ENCODE measurements around the gene MYH7.
A peak's percentile ranks its signal among the peaks of the same experiment; 100 is the strongest.

MYH7 gene

DNA sequence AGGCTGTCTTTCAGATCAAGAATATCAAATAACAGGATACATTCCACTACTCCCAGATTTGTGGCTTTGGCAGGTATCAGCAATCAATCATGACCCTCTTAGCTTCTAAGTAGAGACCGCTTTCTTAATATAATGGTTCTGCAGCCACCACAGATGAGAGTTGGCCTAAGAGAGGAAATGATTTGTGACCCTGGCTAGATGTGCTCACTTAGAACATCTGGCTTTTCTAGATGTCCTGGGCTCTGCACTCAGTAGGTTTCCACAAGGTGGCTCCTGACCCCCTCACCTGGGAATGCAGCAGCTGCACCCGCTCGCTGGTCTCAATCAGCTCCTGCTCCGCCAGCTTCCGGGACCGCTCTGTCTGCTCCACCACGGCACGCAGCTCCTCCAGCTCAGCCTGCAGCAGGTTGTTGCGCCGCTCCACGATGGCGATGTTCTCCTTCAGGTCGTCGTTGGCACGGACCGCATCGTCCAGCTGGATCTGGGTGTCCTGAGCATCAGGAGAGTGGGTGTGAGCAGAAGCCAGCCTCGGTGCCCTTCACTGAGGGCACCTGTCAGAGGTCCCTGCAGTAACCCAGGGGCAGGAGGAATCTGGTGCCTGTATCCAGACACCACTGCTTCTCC, 49.7 kb downstream of the MYH7 start:
- DNase-seq, result no peak

DNA sequence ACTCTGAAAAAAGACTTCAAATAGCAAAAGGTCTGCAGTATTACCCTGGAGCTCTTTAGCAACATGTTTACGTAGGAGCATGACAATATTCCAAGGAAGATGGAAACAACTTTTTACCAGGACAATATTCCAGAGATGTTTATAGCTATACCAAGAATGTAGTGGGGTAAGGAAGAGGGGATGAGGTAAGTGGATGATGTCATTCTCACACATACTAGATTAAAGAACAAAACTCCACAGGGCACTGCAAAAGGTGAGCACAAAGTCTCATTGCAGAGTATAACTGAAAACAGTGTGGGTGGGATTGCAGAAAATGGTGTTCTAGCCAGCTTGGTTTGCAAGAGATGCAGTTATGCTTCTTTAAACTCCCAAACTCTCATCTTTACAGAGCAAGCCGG, 50.2 kb downstream of the MYH7 start:
- DNase-seq, result no peak

DNA sequence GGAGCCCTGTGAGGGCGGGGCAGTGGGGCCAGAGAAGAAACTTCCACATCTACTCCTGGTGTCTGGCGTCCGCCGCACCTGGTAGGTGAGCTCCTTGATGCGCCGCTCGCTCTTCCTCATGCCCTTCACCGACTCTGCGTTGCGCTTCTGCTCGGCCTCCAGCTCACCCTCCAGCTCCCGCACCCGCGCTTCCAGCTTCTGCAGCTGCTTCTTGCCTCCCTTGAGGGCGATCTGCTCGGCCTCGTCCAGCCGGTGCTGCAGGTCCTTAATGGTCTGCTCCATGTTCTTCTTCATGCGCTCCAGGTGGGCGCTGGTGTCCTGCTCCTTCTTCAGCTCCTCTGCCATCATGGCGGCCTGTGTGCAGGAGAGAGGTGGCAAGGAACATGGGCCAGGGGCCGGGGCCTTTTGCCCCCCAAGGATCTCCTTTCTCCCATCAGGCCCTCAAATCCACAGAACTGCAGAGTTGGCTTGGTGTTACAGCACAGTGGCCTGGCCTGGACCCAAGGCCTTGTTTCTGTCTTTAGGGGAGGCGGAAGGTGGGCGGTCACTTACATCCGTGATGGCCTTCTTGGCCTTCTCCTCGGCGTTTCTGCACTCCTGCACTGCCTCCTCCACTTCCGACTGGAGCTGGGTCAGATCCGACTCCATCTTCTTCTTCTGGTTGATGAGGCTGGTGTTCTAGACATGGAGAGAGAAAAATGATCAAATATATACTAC, 50.9 kb downstream of the MYH7 start:
- DNase-seq, result no peak

DNA sequence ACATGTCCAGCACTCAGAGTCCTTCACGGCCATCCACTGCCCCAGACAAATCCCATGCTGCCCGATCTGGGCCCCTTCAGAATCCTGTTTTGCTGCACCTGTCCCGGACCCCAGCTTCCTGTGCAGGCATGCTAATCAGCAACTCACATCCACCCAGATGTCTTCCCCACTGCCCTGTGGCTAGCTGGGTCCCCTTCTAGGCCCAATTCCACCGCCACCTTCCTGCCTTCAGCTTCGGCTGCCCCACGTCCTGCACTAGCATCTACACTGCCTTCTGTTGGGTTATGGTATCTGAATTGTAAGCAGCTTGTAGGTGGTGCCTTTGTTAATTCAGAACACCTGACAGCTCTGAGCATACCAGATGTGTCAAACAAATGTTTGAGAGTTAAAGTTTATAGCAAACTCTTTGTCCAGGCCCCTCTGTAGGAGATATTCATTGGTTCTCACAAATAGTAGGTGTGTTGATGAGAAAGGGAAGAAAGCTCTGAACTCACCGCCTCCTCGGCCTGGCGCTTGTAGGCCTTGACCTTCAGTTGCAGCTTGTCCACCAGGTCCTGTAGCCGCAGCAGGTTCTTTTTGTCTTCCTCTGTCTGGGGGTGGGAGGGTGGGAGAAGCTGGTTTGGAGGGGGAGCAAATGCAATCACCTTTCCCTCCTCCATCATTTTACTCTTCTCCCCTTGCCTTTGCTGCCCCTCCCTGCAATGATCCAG, 52.6 kb downstream of the MYH7 start:
- no peak for DNase-seq

DNA sequence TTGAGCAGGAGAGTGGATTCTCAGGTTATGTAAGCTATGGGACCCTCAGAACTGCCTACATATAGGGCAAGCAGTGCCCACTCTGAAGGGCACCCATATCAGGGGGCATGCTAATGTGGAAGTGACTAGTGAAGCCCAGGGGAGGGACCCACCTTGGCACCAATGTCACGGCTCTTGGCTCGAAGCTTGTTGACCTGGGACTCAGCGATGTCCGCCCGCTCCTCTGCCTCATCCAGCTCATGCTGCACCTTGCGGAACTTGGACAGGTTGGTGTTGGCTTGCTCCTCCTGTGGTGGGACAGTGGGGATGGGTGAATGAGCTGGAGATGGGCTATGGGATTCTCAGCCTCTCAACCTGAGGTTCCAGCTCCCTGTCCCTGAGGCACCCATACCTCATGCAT, 53.2 kb downstream of the MYH7 start:
- DNase-seq, result no peak

DNA sequence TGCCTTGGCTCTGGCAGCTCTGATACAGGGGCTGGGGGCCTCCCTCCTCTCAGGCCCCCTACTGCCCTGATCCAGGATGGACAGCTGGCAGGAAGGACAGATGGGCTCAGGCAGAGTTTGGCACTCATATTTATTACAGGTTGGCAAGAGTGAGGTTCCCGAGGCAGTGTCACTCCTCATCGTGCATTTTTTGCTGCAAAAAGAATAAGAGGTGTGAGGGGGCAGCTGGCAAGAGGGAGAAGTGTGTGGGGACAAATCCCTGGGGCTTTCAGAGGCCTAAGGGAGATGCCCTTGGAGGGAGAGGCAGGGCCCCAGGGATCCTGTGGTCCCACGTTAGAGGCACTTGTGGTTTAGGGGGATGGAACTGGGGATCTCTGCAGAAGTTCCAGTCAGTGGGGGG, 53.6 kb downstream of the MYH7 start:
- no peak for DNase-seq

DNA sequence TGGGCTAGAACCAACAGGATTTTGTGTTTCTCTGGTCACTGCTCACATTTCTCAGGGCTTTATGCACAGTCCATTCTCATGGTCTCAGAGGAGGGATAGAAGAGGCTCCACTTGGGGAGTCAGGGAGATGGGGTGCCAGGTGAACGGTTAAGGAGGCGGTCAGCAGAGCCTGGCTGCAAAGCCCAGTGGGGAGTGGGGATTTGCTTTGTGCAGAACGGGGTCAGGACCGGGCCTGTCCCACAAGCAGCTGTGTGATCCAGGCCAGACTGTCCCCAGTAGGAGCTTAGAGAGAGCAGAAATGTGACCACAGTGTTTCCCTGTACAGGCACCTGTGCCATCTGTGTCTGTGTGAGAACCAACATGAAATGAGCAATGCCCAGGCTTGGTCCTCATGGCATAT, 54.5 kb downstream of the MYH7 start:
- no peak for DNase-seq

DNA sequence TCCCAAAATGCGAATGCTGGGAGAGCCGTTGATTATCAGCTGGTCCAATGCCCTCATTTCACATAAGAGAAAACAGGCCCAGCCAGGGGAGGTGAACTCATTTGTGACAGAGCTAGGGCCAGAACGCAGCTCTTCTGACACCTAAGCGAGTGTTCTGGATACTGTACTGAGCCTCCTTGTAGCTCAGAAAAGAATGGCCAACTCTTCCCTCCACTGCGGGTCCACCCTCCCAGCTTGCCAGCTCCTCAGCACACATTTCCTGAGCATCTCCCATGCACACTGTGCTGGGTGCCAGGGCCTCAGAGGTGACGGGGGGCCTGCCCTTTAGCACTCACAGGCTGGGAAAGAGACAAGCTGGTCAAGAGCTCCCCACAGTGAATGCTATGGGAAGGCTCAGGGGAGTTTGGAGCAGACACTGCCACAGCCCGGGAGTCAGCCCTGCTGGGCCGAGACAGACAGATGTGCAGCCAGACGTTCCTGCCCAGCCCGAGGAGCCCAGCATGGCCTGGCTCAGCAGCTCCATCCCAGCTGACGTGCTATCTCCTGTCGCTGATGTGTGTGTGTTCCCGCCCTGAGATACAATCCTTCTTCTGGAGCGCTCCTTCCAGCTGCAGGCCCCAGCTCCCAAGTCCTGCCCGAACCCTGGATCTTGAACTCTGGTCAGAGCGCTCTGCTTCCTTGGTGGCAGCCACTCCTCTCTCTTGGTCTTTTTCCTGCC, 55.1 kb downstream of the MYH7 start:
- no peak for DNase-seq

DNA sequence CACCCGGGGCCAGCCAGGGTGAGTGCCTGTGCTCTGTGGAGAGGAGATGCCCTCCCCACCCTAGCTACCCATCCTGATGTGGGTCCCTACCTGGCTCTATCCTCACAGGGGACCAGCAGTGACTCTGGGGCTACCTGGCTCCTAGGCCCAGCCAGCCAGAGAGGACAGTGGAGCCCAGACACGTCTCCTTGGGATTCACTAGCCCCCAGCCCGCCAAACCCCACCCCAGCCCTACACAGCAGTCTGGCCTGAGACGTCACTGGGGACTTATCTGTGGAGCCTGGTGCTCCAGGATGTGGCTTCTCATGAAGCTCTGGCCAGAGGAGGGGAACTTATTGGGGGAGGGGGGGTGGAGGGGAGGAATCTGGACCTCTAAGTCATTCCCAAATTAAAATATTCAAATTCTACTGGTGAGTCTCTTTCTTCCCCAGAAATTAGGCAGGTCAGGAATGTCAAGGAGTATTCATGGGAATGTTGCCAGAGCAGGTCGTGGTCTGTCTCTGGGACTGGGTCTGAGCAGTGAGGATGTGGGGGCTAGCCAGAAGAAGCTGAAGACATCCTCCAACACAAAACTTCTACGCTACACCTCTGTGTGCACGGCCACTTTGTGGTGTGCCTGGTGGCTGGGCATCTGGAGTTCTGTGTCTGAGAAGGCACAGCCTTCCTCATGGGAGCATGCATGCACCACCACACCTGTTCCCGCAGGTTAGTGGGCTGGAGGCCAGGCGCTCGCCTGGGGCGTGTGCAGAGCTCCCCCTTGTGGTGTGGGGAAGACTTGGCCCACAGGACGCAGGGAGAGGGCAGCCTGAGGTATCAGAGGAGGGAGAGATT, 55.9 kb downstream of the MYH7 start:
- peak; percentile 53 for DNase-seq

DNA sequence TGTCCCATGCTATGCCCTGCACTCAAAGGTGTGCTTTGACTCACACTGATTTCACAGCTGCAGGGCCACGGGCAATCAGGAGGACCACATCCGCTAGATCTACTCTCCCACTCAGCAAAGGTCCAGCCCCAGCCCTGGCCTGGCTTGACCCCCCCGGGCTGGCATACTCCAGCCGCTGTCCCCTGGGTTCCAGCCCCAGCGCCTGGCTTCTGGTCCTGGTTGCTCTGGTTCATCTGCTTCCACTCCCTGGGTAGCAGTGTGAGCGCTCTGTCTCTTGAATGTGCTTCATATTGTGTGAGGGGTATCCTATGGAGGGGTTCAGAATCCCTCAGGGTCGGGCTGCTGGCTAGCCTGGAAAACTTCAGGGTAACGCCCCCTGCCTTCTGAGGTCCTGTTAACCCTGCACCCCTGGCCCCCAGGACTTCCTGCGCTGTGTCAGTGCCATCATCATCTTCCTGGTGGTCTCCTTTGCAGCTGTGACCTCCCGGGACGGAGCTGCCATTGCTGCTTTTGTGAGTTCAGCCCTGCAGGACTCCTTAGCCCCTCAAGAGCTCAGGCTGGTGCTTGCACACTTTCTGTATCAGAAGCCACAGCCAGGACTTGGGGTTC, 56.7 kb downstream of the MYH7 start:
- DNase-seq, result no peak

DNA sequence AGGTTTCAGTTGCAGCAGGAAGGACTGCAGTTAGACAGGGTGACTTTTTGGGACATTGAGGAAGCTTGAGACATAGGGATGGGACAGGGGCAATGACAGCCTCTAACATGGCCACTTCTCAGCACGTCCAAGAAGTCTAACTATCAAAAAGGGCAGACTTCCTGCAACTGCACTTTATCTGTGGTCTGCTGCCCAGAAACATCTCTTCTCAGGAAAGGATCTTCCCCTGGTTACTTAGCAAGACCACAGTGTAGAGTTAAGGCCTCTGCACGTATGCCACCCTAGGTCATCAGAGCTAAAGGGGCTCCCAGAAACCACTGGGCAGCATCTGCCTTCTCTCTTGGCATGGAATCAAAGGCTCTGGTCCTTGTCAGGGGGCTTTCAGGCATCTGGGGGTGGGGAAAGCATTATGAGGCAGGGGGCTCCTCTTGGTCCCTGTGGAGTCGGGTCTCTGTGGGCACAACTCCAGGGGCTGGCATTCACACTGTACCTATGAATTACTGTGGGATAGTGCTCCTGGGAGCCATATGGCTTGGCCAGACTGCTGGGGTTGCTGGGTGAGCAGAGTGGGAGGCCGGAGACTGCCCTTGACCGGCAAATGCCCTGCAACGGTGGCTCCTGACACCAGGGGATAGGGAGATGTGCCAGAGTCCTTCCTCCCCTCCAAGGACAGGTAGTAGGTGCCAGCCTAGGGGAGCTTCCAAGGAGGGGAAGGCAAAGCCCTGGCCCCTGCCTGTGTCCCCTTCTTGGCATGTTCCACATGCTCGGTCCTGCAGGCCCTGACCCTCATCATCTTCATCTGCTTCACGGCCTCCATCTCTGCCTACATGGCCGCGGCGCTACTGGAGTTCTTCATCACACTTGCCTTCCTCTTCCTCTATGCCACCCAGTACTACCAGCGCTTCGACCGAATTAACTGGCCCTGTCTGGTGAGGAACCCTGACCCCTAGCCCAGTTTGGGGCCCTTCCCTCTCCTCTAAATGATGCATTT, 57.6 kb downstream of the MYH7 start:
- DNase-seq, result no peak

DNA sequence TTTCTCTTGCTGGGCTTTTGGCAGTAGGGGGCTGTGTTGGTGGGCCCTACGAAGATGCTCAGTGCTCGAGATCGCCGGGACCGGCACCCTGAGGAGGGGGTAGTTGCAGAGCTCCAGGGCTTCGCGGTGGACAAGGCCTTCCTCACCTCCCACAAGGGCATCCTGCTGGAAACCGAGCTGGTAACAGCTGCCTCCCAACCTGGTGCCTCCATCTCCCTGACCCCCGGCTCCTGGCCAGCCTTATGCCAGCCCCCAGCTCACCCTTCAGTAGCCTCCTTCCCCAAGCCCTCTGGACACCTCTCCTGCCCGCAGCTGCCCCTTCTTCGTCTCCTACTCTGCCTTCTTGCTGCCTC, 58.3 kb downstream of the MYH7 start:
- no peak for DNase-seq

DNA sequence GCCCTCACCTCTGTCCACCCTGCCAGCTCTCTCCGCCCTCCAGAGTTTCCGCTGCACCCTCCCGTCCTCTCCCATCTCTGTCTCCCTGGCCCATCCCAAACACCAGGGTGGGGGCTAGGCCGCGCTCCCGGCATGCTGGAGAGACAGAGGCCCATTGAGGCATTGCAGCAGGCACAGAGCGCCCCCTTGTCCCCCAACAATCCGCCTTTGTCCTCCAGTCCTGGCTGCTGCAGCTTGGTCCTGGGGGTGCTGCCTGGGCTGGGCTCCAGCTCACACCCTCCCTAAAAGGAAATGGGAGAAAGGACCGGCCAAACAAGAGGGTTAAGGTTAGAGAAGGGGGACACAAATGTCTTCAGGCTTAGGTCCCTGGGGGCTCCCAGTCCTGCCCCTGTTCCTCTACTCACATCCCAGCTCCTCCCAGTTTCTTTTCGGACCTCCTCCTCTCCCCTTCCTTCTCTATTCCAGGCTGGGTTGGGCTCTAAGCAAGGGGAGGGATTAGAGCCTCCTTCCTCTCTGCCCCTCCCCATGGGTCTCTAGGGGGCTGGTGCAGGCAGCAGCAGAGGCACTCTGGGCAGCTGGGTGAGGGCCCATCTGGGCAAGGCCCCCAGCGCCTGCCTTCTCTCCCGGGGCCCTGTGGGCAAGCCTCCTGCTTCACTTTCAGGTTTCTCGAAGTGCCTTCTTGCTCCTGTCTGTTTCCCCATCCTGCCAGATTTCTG, 58.8 kb downstream of the MYH7 start, which contains the start of gene CMTM5:
CMTM5 (plus strand) TSS at position 565 of the 716 bp plus-strand sequence. CDS start 206 bp downstream, outside the sequence.
- no peak for DNase-seq

DNA sequence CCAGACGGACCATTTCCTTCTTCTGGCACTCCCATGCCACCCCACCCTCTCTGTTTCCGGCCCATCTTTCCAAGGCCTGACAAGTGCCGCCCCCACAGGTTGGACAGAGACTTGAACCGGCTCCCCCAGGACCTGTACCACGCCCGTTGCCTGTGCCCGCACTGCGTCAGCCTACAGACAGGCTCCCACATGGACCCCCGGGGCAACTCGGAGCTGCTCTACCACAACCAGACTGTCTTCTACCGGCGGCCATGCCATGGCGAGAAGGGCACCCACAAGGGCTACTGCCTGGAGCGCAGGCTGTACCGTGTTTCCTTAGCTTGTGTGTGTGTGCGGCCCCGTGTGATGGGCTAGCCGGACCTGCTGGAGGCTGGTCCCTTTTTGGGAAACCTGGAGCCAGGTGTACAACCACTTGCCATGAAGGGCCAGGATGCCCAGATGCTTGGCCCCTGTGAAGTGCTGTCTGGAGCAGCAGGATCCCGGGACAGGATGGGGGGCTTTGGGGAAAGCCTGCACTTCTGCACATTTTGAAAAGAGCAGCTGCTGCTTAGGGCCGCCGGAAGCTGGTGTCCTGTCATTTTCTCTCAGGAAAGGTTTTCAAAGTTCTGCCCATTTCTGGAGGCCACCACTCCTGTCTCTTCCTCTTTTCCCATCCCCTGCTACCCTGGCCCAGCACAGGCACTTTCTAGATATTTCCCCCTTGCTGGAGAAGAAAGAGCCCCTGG, 59.8 kb downstream of the MYH7 start:
- DNase-seq, result no peak

DNA sequence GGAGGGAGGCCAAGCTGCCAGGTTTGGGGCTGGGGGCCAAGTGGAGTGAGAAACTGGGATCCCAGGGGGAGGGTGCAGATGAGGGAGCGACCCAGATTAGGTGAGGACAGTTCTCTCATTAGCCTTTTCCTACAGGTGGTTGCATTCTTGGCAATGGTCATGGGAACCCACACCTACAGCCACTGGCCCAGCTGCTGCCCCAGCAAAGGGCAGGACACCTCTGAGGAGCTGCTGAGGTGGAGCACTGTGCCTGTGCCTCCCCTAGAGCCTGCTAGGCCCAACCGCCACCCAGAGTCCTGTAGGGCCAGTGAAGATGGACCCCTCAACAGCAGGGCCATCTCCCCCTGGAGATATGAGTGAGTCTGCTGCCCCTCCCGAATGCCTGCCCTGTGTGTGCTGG, 62.4 kb downstream of the MYH7 start:
- DNase-seq, result no peak

DNA sequence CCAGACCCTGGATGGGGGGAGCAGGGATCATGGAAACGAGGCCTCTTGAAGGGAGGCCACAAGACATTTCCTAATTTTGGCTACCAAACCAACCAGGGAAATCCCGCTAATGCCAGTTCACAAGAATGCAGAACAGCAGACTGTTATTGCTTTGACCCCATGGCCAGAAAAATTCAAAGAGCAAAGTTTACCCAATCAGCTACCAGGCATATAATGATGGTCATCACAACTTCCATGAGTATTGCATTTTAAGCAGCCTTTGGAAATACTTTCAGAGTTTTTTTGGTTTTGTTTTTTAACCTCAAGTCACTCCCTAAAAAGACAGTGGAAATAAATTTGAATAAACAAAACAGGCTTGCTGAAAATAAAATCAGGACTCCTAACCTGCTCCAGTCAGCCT, 63.0 kb downstream of the MYH7 start, which contains the start of gene IL25:
IL25 (plus strand) TSS at position 301 of the 400 bp plus-strand sequence.
- DNase-seq, result no peak

DNA sequence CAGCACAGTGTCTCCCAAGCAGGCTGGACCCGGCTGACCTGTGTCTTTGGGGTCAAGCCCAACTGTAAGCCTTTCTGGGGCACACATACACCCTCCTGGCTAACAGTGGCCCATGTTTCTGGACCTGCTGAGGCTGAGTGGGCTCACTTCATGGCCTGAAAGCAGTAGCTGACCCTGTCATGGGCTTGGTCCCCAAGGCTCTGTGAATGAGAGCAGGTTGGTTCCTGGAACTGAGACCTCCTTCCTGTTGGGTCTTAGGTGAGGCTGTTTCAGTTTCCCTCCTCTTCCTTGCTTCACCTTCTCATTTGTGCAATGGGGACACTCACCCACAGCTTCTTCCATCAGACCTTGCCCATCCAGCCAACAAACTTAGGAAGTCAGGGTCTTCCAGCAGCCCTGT, 63.6 kb downstream of the MYH7 start:
- no peak for DNase-seq

DNA sequence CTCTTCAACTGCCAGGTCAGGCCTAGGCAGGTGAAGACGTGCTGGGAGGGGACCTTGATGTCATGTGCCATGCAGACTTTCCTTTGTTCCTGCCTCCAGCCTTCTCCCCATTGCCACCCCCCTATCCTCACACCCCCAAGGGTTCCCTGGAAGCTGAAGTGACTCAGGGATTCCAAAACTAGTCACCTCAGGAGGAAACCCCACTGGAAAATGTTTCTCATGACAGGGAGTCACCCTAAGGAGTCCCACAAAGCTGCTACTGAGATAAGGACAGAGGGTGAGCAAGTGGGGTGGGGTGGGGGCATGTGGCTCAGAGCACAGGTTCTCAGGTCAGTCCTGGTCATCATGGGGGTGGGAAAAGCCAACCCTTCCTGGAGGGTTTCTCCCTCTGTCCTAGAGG, 65.2 kb downstream of the MYH7 start:
- DNase-seq, result no peak

DNA sequence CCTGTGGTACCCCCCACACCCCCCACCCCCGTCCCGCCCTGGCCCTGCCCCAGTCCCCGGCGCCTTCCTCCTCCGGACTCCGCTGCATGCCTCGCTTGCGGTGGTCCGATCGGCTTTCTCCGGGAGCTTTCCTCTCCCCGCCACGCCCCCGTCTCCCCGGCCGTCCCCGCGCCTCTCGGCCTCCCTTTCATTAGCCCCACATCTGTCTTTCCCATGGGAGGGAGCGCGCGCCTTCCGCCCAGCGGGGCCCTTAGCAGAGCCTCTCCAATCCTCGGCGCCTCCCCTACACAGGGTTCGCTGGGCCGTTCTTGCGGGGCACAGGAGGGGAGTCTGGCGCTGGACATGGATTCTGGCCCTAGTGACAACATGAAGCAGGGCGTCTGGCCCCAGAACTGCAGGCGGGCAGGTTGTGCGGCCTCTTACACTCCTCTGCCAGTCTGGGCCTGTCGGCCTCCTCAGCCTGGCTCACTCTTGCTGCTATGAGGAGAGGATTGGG, 69.0 kb downstream of the MYH7 start:
- DNase-seq, result no peak

Measured in central memory CD4-positive, alpha-beta T cell (primary cell).